H9 (cell line): ENCODE measurements around the gene PRPS2. TPM values are rescaled to one million over a fixed set of nuclear protein-coding genes. Genes with fewer than 3 reads are reported as not detected.

Source experiments
- DNase-seq: peaks from one replicate; pipeline ENCODE4 v3.0.0-alpha.2; 2017
- H2AFZ ChIP-seq: one replicate; pipeline ENCODE4 v1.6.1; 2013; ENCODE audit warnings: mild to moderate bottlenecking, low read length, control low read depth, moderate library complexity
- H2AK5ac ChIP-seq: 2 replicates; pipeline ENCODE4 v1.6.1; 2013; ENCODE audit warnings: low read length, control low read depth, mixed read lengths; ENCODE audit not compliant: insufficient read length
- H2BK120ac ChIP-seq: one replicate; pipeline ENCODE4 v1.6.1; 2013; ENCODE audit warnings: low read depth, mild to moderate bottlenecking, low read length, control low read depth, inconsistent platforms; ENCODE audit not compliant: poor library complexity, severe bottlenecking
- H2BK12ac ChIP-seq: 2 replicates; pipeline ENCODE4 v1.6.1; 2013; ENCODE audit warnings: low read length, control low read depth, mixed read lengths, low read depth; ENCODE audit not compliant: insufficient read length
- H2BK15ac ChIP-seq: 2 replicates; pipeline ENCODE4 v1.6.1; 2013; ENCODE audit warnings: low read depth, low read length, control low read depth
- H2BK20ac ChIP-seq: one replicate; pipeline ENCODE4 v1.6.1; 2013; ENCODE audit warnings: low read depth, mild to moderate bottlenecking, low read length, control low read depth, inconsistent platforms; ENCODE audit not compliant: poor library complexity, severe bottlenecking
- H2BK5ac ChIP-seq: 2 replicates; pipeline ENCODE4 v1.6.1; 2013; ENCODE audit warnings: low read length, control low read depth, mixed read lengths; ENCODE audit not compliant: insufficient read length
- H3K14ac ChIP-seq: 2 replicates; pipeline ENCODE4 v1.6.1; 2013; ENCODE audit warnings: low read length, control low read depth; ENCODE audit not compliant: insufficient read depth
- H3K18ac ChIP-seq: 2 replicates; pipeline ENCODE4 v1.6.1; 2013; ENCODE audit warnings: low read depth, mild to moderate bottlenecking, mixed read lengths, low read length, control low read depth; ENCODE audit not compliant: insufficient read length
- H3K23ac ChIP-seq: 2 replicates; pipeline ENCODE4 v1.6.1; 2013; ENCODE audit warnings: low read length, control low read depth, mixed read lengths, low read depth; ENCODE audit not compliant: insufficient read length
- H3K23me2 ChIP-seq: 2 replicates; pipeline ENCODE4 v1.6.1; 2013; ENCODE audit warnings: low read depth, mild to moderate bottlenecking, mixed read lengths, low read length, control low read depth; ENCODE audit not compliant: insufficient read length, poor library complexity, severe bottlenecking
- H3K27ac ChIP-seq: 2 replicates; pipeline ENCODE4 v1.5.1; 2013; ENCODE audit warnings: low read length, control low read depth, mixed read lengths, low read depth; ENCODE audit not compliant: insufficient read length
- H3K27me3 ChIP-seq: 2 replicates; pipeline ENCODE4 v1.6.1; 2013; ENCODE audit warnings: low read length, control low read depth, inconsistent platforms; ENCODE audit not compliant: insufficient read depth
- H3K4ac ChIP-seq: 2 replicates; pipeline ENCODE4 v1.6.1; 2013; ENCODE audit warnings: low read depth, mild to moderate bottlenecking, control low read depth, inconsistent platforms, low read length, moderate library complexity
- H3K4me1 ChIP-seq: 2 replicates; pipeline ENCODE4 v1.6.1; 2013; ENCODE audit warnings: low read length, control low read depth, inconsistent platforms; ENCODE audit not compliant: insufficient read depth
- H3K4me2 ChIP-seq: 2 replicates; pipeline ENCODE4 v1.6.1; 2013; ENCODE audit warnings: low read length, control low read depth, mixed read lengths; ENCODE audit not compliant: insufficient read length, insufficient read depth
- H3K56ac ChIP-seq: 2 replicates; pipeline ENCODE4 v1.6.1; 2013; ENCODE audit warnings: low read depth, mild to moderate bottlenecking, mixed read lengths, low read length, control low read depth; ENCODE audit not compliant: insufficient read length
- H3K79me1 ChIP-seq: 2 replicates; pipeline ENCODE4 v1.6.1; 2013; ENCODE audit warnings: low read depth, mild to moderate bottlenecking, moderate library complexity, low read length, control low read depth, inconsistent platforms; ENCODE audit not compliant: insufficient read depth, poor library complexity, severe bottlenecking
- H3K79me2 ChIP-seq: 2 replicates; pipeline ENCODE4 v1.6.1; 2013; ENCODE audit warnings: low read length, control low read depth, inconsistent platforms; ENCODE audit not compliant: insufficient read depth
- H3K9ac ChIP-seq: 2 replicates; pipeline ENCODE4 v1.6.1; 2013; ENCODE audit warnings: low read length, control low read depth, mixed read lengths; ENCODE audit not compliant: insufficient read length; ENCODE audit errors: extremely low read depth
- H3K9me3 ChIP-seq: one replicate; pipeline ENCODE4 v1.6.1; 2013; ENCODE audit warnings: low read depth, low read length, inconsistent platforms; ENCODE audit not compliant: control insufficient read depth
- H3T11ph ChIP-seq: one replicate; pipeline ENCODE4 v1.6.1; 2013; ENCODE audit warnings: mild to moderate bottlenecking, low read length, control low read depth, inconsistent platforms
- H4K20me1 ChIP-seq: one replicate; pipeline ENCODE4 v1.6.1; 2013; ENCODE audit not compliant: control insufficient read depth, insufficient read length, insufficient read depth
- H4K5ac ChIP-seq: 2 replicates; pipeline ENCODE4 v1.6.1; 2013; ENCODE audit warnings: low read depth, mild to moderate bottlenecking, mixed read lengths, low read length, control low read depth; ENCODE audit not compliant: insufficient read length
- H4K8ac ChIP-seq: replicated peaks from 2 replicates; pipeline ENCODE4 v1.6.1; 2013; ENCODE audit warnings: low read length, control low read depth, mixed read lengths, low read depth; ENCODE audit not compliant: insufficient read length
- H4K91ac ChIP-seq: 2 replicates; pipeline ENCODE4 v1.6.1; 2013; ENCODE audit warnings: low read depth, mild to moderate bottlenecking, moderate library complexity, mixed read lengths, low read length, control low read depth; ENCODE audit not compliant: insufficient read length
- H3K27ac Mint-ChIP-seq, 3 experiments: 2 replicates in 2 of 3; 3 replicates in 1 of 3; pipeline ENCODE4 v1.8.0; 2020 to 2021; ENCODE audit warnings: mixed read lengths in 3 of 3, mild to moderate bottlenecking in 1 of 3, moderate library complexity in 1 of 3
- H3K27me3 Mint-ChIP-seq: 2 replicates; pipeline ENCODE4 v1.8.0; 2021; ENCODE audit warnings: low read depth, mild to moderate bottlenecking, moderate library complexity, mixed read lengths
- H3K36me3 Mint-ChIP-seq, 3 experiments: 2 replicates in 2 of 3; 3 replicates in 1 of 3; pipeline ENCODE4 v1.8.0; 2020 to 2021; ENCODE audit warnings: low read depth in 3 of 3, mixed read lengths in 3 of 3; ENCODE audit not compliant: insufficient read depth in 1 of 3
- H3K4me1 Mint-ChIP-seq, 2 experiments: 2 replicates each; pipeline ENCODE4 v1.8.0; 2020; ENCODE audit warnings: mixed read lengths in 2 of 2
- H3K4me3 Mint-ChIP-seq, 2 experiments: 2 replicates in 1 of 2; 3 replicates in 1 of 2; pipeline ENCODE4 v1.8.0; 2020 to 2021; ENCODE audit warnings: mild to moderate bottlenecking in 2 of 2, mixed read lengths in 2 of 2, moderate library complexity in 1 of 2
- H3K9me3 Mint-ChIP-seq, 2 experiments: 2 replicates in 1 of 2; 3 replicates in 1 of 2; pipeline ENCODE4 v1.8.0; 2020; ENCODE audit warnings: mild to moderate bottlenecking in 2 of 2, mixed read lengths in 2 of 2, moderate library complexity in 1 of 2
- CTCF ChIP-seq: fragments of 200-600 bp; sonication (generic); conservative IDR thresholded peaks from 3 replicates; pipeline ENCODE4 v1.8.0; 2021; ENCODE audit warnings: antibody characterized with exemption, mild to moderate bottlenecking
- WGBS: extraction: QIAGEN DNeasy Blood & Tissue Kit; methylation state at CpG from one replicate; pipeline ENCODE4 v1.1.7; 2013; ENCODE audit warnings: missing lambda C conversion rate, low lambda C conversion rate, mixed read lengths; ENCODE audit not compliant: insufficient read length; ENCODE audit errors: extremely low coverage; 5-methylcytosine and 5-hydroxymethylcytosine counted together
- total RNA-seq: library from RNA; stranded (reverse); gene quantifications from 2 replicates; pipeline ENCODE4 v1.2.1, GENCODE V29; 2021

The PRPS2 gene
- total RNA-seq, 1 experiment from 2014 or later, result 28.0 TPM

GRCh38 chrX:12843668-12844279 is 52.6 kb downstream of the PRPS2 start:
- no peak overlapping the region for H3K27ac ChIP-seq
- H3K9ac ChIP-seq, result no peak overlapping the region
- no peaks in the 10 kb centered on the region for H3K9me3 ChIP-seq
- no peaks in the 10 kb centered on the region for H3K79me1 ChIP-seq
- no peak overlapping the region for H2BK120ac ChIP-seq
- H3K27me3 ChIP-seq, result no peaks in the 10 kb centered on the region
- Mint-ChIP-seq H3K9me3 (peaks cover 59% of the 10 kb centered on the region in 2 experiments), H3K36me3 (no peaks in the 10 kb centered on the region; a peak in 1 of 7 replicates), H3K4me1 (peaks cover 4 to 7% of the 10 kb centered on the region in 2 experiments; a peak in 2 of 4 replicates), H3K27ac (no peak overlapping the region), H3K4me3 (no peak overlapping the region; a peak in 1 of 5 replicates), H3K27me3 (no peaks in the 10 kb centered on the region)
- no peak overlapping the region for H4K5ac ChIP-seq
- no peak overlapping the region for H4K91ac ChIP-seq
- H2BK12ac ChIP-seq, result no peak overlapping the region
- H3K4ac ChIP-seq, result no peak overlapping the region
- no peak overlapping the region for H3K14ac ChIP-seq
- no peaks in the 10 kb centered on the region for H3K23me2 ChIP-seq
- H4K20me1 ChIP-seq, result no peaks in the 10 kb centered on the region
- DNase-seq, result no peak
- H3K18ac ChIP-seq, result no peak overlapping the region
- no peak overlapping the region for H3K56ac ChIP-seq
- no peak overlapping the region for H2BK15ac ChIP-seq
- no peak overlapping the region for H3K4me2 ChIP-seq
- H3K23ac ChIP-seq, result no peak overlapping the region
- no peak overlapping the region for H4K8ac ChIP-seq
- H2AFZ ChIP-seq, result no peak overlapping the region
- H2BK20ac ChIP-seq, result no peak overlapping the region
- no peak for TF ChIP-seq CTCF
- H2AK5ac ChIP-seq, result no peak overlapping the region
- no peak overlapping the region for H3T11ph ChIP-seq
- peaks cover 6% of the 10 kb centered on the region; the same call in 1 of the 2 replicates for H3K4me1 ChIP-seq
- no peak overlapping the region for H2BK5ac ChIP-seq
- WGBS, result no CpG with 5 or more reads among the region's 6 CpGs
- no peaks in the 10 kb centered on the region for H3K79me2 ChIP-seq
